SU-DHL-6 (cell line): ENCODE data around the gene CCDC106.

Experiments used
- H2AFZ ChIP-seq: fragments of 200-600 bp; sonication (generic); 2 replicates; pipeline ENCODE4 v1.6.1; 2014; ENCODE audit warnings: low read depth, mild to moderate bottlenecking, moderate library complexity, mixed read lengths, antibody characterized with exemption, low read length; ENCODE audit not compliant: severe bottlenecking
- H3F3A ChIP-seq: fragments of 200-600 bp; shearing (Covaris generic); 2 replicates; pipeline ENCODE4 v1.6.0; 2016; ENCODE audit warnings: antibody characterized with exemption, mild to moderate bottlenecking; ENCODE audit not compliant: insufficient read depth
- H3K27ac ChIP-seq: fragments of 200-600 bp; sonication (generic); 2 replicates; pipeline ENCODE4 v1.5.1; 2016; ENCODE audit warnings: low read depth, mild to moderate bottlenecking, low read length, moderate library complexity, mixed read lengths
- H3K27me3 ChIP-seq: fragments of 200-600 bp; sonication (generic), shearing (Covaris generic); 2 replicates; pipeline ENCODE4 v1.6.0; 2014; ENCODE audit warnings: mild to moderate bottlenecking, low read length
- H3K36me3 ChIP-seq: fragments of 200-600 bp; sonication (generic); 2 replicates; pipeline ENCODE4 v1.6.1; 2014; ENCODE audit warnings: mild to moderate bottlenecking, low read length, mixed read lengths
- H3K4me2 ChIP-seq: fragments of 300-600, 200-600 bp; shearing (Covaris generic), sonication (generic); 2 replicates; pipeline ENCODE4 v1.6.0; 2014; ENCODE audit warnings: low read length, low read depth, mild to moderate bottlenecking; ENCODE audit not compliant: poor library complexity, severe bottlenecking
- H3K4me3 ChIP-seq: fragments of 200-600 bp; sonication (generic); 2 replicates; pipeline ENCODE4 v1.5.1; 2014; ENCODE audit warnings: antibody characterized with exemption, low read length, mild to moderate bottlenecking, mixed read lengths; ENCODE audit not compliant: insufficient read depth, poor library complexity, severe bottlenecking
- H3K79me2 ChIP-seq: fragments of 200-600 bp; sonication (generic); 2 replicates; pipeline ENCODE4 v1.6.1; 2014; ENCODE audit warnings: mild to moderate bottlenecking, low read length, moderate library complexity; ENCODE audit not compliant: insufficient read depth
- H3K9ac ChIP-seq: fragments of 200-600 bp; sonication (generic); 2 replicates; pipeline ENCODE4 v1.7.0; 2014; ENCODE audit warnings: mild to moderate bottlenecking, low read length
- H3K9me2 ChIP-seq: fragments of 200-600 bp; sonication (generic); replicated peaks from 2 replicates; pipeline ENCODE4 v1.6.1; 2014; ENCODE audit warnings: low read length; ENCODE audit not compliant: insufficient read depth
- H3K9me3 ChIP-seq: fragments of 200-600 bp; sonication (generic); 2 replicates; pipeline ENCODE4 v1.6.1; 2014; ENCODE audit warnings: low read length, mixed read lengths; ENCODE audit not compliant: insufficient read depth
- H4K20me1 ChIP-seq: fragments of 200-600 bp; sonication (generic); 2 replicates; pipeline ENCODE4 v1.6.1; 2014; ENCODE audit warnings: low read depth, mild to moderate bottlenecking, antibody characterized with exemption, low read length, moderate library complexity, mixed read lengths
- EZH2phosphoT487 ChIP-seq: fragments of 200-600 bp; sonication (generic), shearing (Covaris generic); conservative IDR thresholded peaks from 2 replicates; pipeline ENCODE4 v1.6.1; 2018; ENCODE audit warnings: mild to moderate bottlenecking, antibody characterized with exemption, low read length, moderate library complexity, mixed read lengths
- TF ChIP-seq, protein P1 (sequence below): fragments of 200-600 bp; sonication (generic); IDR thresholded peaks from one replicate; pipeline ENCODE4 v1.5.1; 2017; ENCODE audit warnings: antibody characterized with exemption, mild to moderate bottlenecking, low read length, moderate library complexity; ENCODE audit not compliant: insufficient read depth, poor library complexity, severe bottlenecking

Gene CCDC106

GRCh38 chr19:55599842-55600661 lies 48.0 kb upstream of the CCDC106 start, which contains the start of gene ZNF524:
ZNF524 (plus strand) TSS chr19:55600288; CDS start chr19:55602113, 1,825 bp downstream.
- Histone ChIP-seq H3K27me3 (no peaks in the 10 kb centered on the region), H3K9ac (peak within 1 kb of the TSS; percentile 83), H2AFZ (peak within 1 kb of the TSS; percentile 67), H3K4me2 (peak within 1 kb of the TSS; percentile 64), H3K4me3 (peak within 1 kb of the TSS; percentile 76), H3K9me3 (no peaks in the 10 kb centered on the region), H3K36me3 (no peaks in the 10 kb centered on the region), H4K20me1 (no peaks in the 10 kb centered on the region), H3K27ac (peak within 1 kb of the TSS; percentile 95), H3K79me2 (no peaks in the 10 kb centered on the region), H3K9me2 (no peaks in the 10 kb centered on the region), H3F3A (peaks cover 33% of the 10 kb centered on the region)
- TF ChIP-seq, protein P1, sequence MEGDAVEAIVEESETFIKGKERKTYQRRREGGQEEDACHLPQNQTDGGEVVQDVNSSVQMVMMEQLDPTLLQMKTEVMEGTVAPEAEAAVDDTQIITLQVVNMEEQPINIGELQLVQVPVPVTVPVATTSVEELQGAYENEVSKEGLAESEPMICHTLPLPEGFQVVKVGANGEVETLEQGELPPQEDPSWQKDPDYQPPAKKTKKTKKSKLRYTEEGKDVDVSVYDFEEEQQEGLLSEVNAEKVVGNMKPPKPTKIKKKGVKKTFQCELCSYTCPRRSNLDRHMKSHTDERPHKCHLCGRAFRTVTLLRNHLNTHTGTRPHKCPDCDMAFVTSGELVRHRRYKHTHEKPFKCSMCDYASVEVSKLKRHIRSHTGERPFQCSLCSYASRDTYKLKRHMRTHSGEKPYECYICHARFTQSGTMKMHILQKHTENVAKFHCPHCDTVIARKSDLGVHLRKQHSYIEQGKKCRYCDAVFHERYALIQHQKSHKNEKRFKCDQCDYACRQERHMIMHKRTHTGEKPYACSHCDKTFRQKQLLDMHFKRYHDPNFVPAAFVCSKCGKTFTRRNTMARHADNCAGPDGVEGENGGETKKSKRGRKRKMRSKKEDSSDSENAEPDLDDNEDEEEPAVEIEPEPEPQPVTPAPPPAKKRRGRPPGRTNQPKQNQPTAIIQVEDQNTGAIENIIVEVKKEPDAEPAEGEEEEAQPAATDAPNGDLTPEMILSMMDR, result no peak
- TF ChIP-seq EZH2phosphoT487, result no peak

GRCh38 chr19:55600662-55601028 lies 47.4 kb upstream of the CCDC106 start:
- Histone ChIP-seq H3F3A (peaks cover 33% of the 10 kb centered on the region), H3K27me3 (no peaks in the 10 kb centered on the region), H3K36me3 (no peaks in the 10 kb centered on the region), H3K9ac (peak overlapping the region; percentile 83), H4K20me1 (no peaks in the 10 kb centered on the region), H3K79me2 (no peaks in the 10 kb centered on the region; the same call in 1 of the 2 replicates), H3K4me3 (peak overlapping the region; percentile 76), H2AFZ (peak overlapping the region; percentile 35), H3K4me2 (peak overlapping the region; percentile 64), H3K9me2 (no peaks in the 10 kb centered on the region), H3K27ac (peak overlapping the region; percentile 95), H3K9me3 (no peaks in the 10 kb centered on the region)
- TF ChIP-seq, protein P1, result no peak
- TF ChIP-seq EZH2phosphoT487, result no peak

DNA sequence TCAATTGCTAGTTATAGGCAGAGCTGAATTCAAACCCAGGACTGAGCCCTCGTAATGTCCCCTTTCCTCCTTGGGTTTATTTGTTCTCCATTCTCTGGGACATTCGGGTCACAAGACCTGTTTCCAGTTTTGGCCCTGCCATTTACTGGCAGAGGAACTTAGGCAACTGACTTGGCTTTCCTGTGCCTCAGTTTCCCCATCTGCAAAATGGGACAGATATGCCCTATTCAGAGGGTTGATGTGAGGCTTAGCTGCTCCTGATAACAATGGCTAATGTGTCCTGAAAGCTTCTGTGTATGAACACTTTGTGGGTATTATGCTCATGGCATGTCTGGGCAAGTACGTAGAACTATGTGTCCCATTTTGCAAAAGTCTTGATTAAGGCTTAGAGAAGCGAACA lies 46.9 kb upstream of the CCDC106 start:
- H3K27me3 ChIP-seq, result no peaks in the 10 kb centered on the region
- no peaks in the 10 kb centered on the region for H3K9me3 ChIP-seq
- no peaks in the 10 kb centered on the region for H3K9me2 ChIP-seq
- TF ChIP-seq, protein P1, result no peak
- TF ChIP-seq EZH2phosphoT487, result no peak
- H3K4me3 ChIP-seq, result peak overlapping the region; percentile 76
- H3K4me2 ChIP-seq, result peak overlapping the region; percentile 64
- no peaks in the 10 kb centered on the region; the same call in 1 of the 2 replicates for H3K79me2 ChIP-seq
- peaks cover 38% of the 10 kb centered on the region for H3F3A ChIP-seq
- no peaks in the 10 kb centered on the region for H4K20me1 ChIP-seq
- H2AFZ ChIP-seq, result no peak overlapping the region
- H3K36me3 ChIP-seq, result no peaks in the 10 kb centered on the region
- H3K9ac ChIP-seq, result peak overlapping the region; percentile 83
- peak overlapping the region; percentile 95 for H3K27ac ChIP-seq
